NCI-H1436 (cell line): ENCODE results near the gene GRID1.
"Not testable (repeated sequence)": the region's sequence is repeated elsewhere in the genome, so short reads cannot be mapped to it uniquely, and the experiment has no call there.

Experiments
- DNase-seq: peaks from one replicate; lab custom pipeline; 2025; lab: John Stamatoyannopoulos, UW

GRID1 gene

DNA sequence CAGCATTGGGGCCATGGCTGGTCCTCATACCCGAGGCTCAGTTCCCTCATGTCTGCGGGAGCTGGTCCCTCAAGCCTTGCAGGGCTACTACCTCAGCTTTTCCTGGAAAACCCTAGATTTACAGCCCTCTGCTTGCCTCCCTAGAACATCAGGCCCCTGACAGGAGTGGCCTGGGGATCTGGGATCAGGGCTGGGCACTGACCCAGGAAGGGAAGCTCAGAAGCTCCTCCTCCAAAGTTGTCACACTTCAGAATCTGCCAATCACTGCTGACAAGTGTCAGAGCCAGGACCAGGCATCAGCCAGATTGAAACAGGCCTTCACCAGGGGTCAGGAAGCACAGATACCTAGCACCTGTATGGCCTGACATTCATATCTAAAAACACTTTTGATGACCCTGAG is 115.2 kb downstream of the GRID1 start:
- DNase-seq = no peak

DNA sequence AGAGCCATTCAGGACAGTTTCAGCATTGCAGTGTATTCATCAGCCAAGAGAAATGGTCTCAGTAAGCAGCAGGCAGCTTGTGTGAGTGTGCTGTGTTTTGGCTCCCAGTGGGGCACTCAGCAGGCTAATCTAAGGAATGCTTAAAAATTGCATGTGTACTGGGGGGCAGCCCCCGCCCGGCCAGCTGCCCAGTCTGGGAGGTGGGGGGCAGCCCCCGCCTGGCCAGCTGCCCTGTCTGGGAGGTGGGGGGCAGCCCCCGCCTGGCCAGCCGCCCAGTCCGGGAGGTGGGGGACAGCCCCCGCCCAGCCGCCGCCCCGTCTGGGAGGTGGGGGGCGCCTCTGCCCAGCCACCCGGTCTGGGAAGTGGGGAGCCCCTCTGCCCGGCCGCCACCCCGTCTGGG is 116.2 kb downstream of the GRID1 start:
- DNase-seq = no peak

DNA sequence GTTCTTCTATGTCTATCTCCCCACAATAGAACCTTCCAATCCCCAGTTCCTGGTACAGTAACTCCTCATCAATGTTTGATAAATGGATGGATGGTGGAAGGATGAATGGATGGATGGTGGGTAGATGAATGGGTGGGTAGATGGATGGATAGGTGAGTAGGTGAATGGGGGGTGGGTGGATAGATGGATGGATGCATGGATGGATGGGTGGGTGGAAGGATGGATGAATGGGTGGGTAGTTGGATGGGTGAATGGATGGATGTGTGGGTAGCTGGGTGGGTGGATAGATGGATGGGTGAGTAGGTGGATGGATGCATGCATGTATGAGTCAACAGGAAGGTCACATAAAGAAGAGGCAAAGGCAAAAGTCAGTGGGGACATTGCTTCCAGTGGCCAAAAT is 116.8 kb downstream of the GRID1 start:
- DNase-seq = no peak

- DNase-seq = no peak
Measured at GRCh38 chr10:86248062-86248461, 118.5 kb downstream of the GRID1 start.

DNA sequence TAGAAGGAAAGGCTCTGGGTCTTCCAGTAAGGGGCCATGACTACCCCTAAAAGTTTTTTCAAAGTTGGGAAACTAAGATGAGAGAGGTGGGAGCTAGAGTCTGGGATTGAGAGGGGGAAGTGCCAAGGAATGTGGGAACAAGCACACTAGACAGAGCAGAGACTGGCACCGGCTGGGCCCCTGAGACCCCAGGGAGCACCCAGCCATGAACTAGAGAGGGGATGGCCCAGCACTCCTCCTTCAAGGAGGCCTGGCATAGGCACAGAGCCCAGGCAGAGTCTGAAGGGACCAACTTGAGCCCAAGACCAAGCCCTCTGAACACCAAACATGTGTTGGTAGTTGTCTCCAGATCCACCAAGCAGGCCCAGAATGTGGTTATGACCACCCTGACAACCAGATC is 119.0 kb downstream of the GRID1 start:
- no peak for DNase-seq

- DNase-seq = no peak
Measured at GRCh38 chr10:86247073-86247472, 119.5 kb downstream of the GRID1 start.

DNA sequence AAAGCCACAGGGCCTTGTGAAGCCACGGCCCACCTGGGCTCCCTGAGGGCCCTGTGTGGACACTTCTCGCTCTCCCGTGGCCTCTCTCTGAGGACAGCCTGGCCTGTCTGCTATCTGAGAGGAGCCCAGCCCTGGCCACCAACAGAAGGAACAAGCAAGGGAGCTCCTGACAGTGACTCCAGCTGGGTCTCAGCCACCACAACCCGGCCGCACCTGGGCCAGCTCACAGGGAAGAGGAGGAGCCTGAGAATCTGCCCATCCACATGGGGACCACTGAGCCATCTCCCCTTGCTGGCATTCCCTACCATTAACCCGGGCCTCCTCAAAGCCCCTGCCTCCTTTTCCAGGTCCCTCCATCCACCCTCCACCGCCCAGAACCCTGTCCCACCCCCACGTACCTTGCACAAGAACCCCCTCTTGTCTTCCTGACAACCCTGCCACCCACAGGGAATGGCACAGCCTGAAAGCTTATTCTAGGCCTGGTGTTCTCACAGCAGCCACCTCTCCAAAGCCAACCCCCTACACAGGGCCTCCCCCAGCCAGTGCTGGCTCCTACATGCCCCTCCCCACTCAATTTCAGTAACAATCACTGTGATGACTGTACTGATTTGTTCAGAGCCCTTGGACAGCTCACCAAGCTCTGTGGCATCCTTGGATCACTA is 120.2 kb downstream of the GRID1 start:
- no peak for DNase-seq

- no peak for DNase-seq
Measured at GRCh38 chr10:86245015-86245394, 121.6 kb downstream of the GRID1 start.

DNA sequence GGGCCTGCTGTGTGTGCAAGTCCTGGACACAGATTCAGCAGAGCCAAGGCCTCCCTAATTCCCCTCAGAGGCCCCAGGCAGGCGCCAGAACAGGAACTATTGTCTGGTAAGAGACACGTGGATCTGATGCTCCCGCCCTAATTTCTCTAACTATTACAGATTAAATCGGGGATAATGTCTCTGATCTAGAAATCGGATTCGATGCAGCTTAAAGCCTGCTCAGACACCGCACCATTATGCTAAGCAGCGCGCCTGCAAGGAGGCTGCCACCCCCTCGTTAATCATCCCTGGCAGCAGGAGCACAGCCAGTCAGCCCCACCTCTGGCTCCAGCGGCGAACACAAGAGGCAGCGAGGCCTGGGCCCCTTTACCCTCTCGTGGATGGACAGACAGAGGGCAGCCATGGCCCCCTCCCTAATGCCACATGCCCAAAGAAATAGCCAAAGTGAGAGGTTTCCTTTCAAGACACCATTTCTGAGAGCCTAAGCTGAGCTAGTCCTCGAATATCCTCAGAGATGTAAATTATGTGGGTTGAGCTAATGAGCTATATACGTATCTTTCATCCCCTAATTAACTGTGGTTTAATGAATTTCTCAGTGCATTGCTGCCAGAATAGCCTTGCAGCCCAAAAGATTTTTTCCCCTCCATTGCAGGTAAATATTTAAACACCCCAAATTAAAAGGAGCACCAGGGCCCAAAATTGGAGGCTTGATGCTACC is 122.1 kb downstream of the GRID1 start:
- DNase-seq = peak; percentile 86

- no peak for DNase-seq
Measured at GRCh38 chr10:86243651-86244155, 122.9 kb downstream of the GRID1 start.

- DNase-seq = no peak
Measured at GRCh38 chr10:86242761-86243160, 123.8 kb downstream of the GRID1 start.

DNA sequence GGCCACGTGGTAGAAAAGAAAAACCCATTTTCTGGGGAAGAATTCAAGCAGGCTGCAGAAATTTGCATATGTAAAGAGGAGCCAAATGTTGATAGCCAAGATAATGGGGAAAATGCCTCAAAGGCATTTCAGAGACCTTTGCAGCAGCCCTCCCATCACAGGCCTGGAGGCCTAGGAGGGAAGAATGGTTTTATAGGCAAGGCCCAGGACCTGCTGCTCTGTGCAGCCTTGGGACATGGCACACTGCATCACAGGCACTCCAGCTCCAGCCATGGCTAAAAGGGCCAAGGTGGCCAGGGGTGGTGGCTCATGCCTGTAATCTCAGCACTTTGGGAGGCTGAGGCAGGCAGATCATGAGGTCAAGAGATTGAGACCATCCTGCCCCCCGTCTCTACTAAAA is 128.5 kb downstream of the GRID1 start:
- not testable (repeated sequence) for DNase-seq

- no peak for DNase-seq
Measured at GRCh38 chr10:86234541-86235270, 131.9 kb downstream of the GRID1 start.

- DNase-seq = no peak
Measured at GRCh38 chr10:86234107-86234506, 132.5 kb downstream of the GRID1 start.

DNA sequence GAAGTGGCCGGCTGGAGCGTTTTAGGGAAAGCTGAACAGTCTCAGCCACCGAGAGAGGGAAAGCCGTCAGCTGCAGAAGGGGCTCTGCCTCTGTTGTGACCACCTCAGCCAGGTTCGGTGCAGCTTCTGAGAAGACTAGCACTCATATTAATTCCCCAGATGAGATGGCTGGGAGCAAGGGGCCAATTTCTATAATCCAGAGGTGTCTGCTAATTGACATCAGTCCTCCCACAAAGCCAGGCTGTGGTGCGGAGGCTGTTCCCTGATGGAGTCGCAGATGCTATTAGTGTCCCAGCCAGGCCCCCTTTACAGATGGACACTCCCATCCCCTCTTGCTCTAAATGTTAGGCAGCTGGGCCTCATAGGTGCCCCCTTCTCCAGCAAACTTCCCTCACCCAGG is 133.5 kb downstream of the GRID1 start:
- no peak for DNase-seq

GRCh38 chr10:86232644-86233043 is 134.0 kb downstream of the GRID1 start:
- DNase-seq = no peak

- DNase-seq = no peak
Measured at GRCh38 chr10:86231796-86232560, 134.6 kb downstream of the GRID1 start.

DNA sequence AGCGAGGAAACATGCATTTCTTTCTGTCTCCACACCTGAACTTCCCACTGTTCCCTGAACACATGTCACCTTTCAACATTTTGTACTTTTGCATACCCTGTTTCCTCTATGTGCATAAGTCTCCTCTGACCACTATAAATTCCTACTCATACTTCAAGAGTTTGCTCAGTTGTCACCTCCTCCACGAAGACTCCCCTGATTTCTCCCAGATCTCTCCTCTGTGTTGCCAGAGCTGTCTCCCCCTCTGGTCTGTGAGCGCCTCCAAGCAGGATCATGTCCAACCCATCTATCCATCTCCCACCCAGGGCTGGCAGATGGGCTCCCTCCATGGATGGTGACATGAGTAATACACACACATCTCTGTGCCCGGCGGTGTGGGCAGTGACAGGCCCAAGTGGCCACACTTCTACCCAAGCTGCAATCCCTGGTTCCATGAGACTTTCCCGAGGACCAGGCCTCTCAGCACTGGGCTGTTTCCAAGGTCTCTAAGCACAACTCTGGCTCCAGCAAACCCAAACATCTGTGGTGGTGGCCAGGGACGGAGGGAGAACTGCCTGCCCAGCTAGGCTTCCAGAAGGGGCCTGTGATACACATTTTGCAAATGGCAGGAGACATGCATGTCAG is 135.9 kb downstream of the GRID1 start:
- DNase-seq = no peak

GRCh38 chr10:86229811-86230556 is 136.6 kb downstream of the GRID1 start:
- DNase-seq = no peak

- DNase-seq = no peak
Measured at GRCh38 chr10:86229376-86229775, 137.2 kb downstream of the GRID1 start.
